ENCODE data around the gene PCGF1. TPM values are rescaled to one million over a fixed set of nuclear protein-coding genes. Genes with fewer than 3 reads are reported as not detected.

Gene PCGF1
- polyA plus RNA-seq, 4 donors = 26.4 to 33.3 (median 28.9) TPM

Other genes with a start within 250 kb of the PCGF1 start
- gene SLC4A5, start 164.3 kb downstream of the PCGF1 start, polyA plus RNA-seq (ENCODE audit: insufficient read length in 4 of 4) = 1 to 10 TPM; 1.8 to 4.6 (median 3.1) TPM
- 100 to 1,000 TPM; 134 to 178 (median 153) TPM for gene DCTN1, start 127.4 kb downstream of the PCGF1 start, polyA plus RNA-seq (ENCODE audit: insufficient read length in 4 of 4)
- gene C2orf81, start 86.1 kb downstream of the PCGF1 start, polyA plus RNA-seq (ENCODE audit: insufficient read length in 4 of 4) = 1 to 10 TPM; 5.6 to 8.7 (median 8.2) TPM
- 10 to 100 TPM; 38.4 to 46.7 (median 40.8) TPM for gene WDR54, start 86.0 kb downstream of the PCGF1 start, polyA plus RNA-seq (ENCODE audit: insufficient read length in 4 of 4)
- gene RTKN, start 65.8 kb downstream of the PCGF1 start, polyA plus RNA-seq (ENCODE audit: insufficient read length in 4 of 4) = 10 to 100 TPM; 53.7 to 94.5 (median 76.7) TPM
- gene INO80B, start 52.6 kb downstream of the PCGF1 start, polyA plus RNA-seq (ENCODE audit: insufficient read length in 4 of 4) = 10 to 100 TPM; 25.2 to 40.9 (median 25.9) TPM
- gene WBP1, start 49.3 kb downstream of the PCGF1 start, polyA plus RNA-seq (ENCODE audit: insufficient read length in 4 of 4) = 100 to 1,000 TPM in 3 of 4 donors, 10 to 100 TPM in 1; 99.5 to 129 (median 123) TPM
- 10 to 100 TPM; 47.2 to 60.8 (median 52.2) TPM for gene MOGS, start 42.3 kb downstream of the PCGF1 start, polyA plus RNA-seq (ENCODE audit: insufficient read length in 4 of 4)
- gene MRPL53, start 35.0 kb downstream of the PCGF1 start, polyA plus RNA-seq (ENCODE audit: insufficient read length in 4 of 4) = 10 to 100 TPM; 40.6 to 86.2 (median 54.7) TPM
- 10 to 100 TPM in 3 of 4 donors, 1 to 10 TPM in 1; 8.5 to 19.7 (median 13.4) TPM for gene CCDC142, start 24.7 kb downstream of the PCGF1 start, polyA plus RNA-seq (ENCODE audit: insufficient read length in 4 of 4)
- gene TTC31, start 24.6 kb downstream of the PCGF1 start, polyA plus RNA-seq (ENCODE audit: insufficient read length in 4 of 4) = 10 to 100 TPM; 24.1 to 43.7 (median 33.2) TPM
- 1 to 10 TPM; 2.2 to 7.0 (median 3.2) TPM for gene LBX2, start 8.1 kb downstream of the PCGF1 start, polyA plus RNA-seq (ENCODE audit: insufficient read length in 4 of 4)
- gene TLX2, start 6.8 kb upstream of the PCGF1 start, polyA plus RNA-seq (ENCODE audit: insufficient read length in 4 of 4) = under 1 TPM in 2 of 4 donors, not detected in 2; 0.13 to 0.14 TPM
- under 1 TPM; 0.32 to 0.63 (median 0.41) TPM for gene DQX1, start 18.5 kb upstream of the PCGF1 start, polyA plus RNA-seq (ENCODE audit: insufficient read length in 4 of 4)
- 100 to 1,000 TPM in 3 of 4 donors, 10 to 100 TPM in 1; 88.8 to 136 (median 106) TPM for gene AUP1, start 22.0 kb upstream of the PCGF1 start, polyA plus RNA-seq (ENCODE audit: insufficient read length in 4 of 4)
- gene HTRA2, start 22.2 kb upstream of the PCGF1 start, polyA plus RNA-seq (ENCODE audit: insufficient read length in 4 of 4) = 10 to 100 TPM; 33.6 to 36.9 (median 35.0) TPM
- 10 to 100 TPM in 3 of 4 donors, 1 to 10 TPM in 1; 9.7 to 12.4 (median 10.7) TPM for gene LOXL3, start 46.2 kb upstream of the PCGF1 start, polyA plus RNA-seq (ENCODE audit: insufficient read length in 4 of 4)
- 10 to 100 TPM in 2 of 4 donors, 1 to 10 TPM in 2; 8.3 to 11.1 (median 10.2) TPM for gene DOK1, start 47.0 kb upstream of the PCGF1 start, polyA plus RNA-seq (ENCODE audit: insufficient read length in 4 of 4)
- 1 to 10 TPM in 2 of 4 donors, under 1 TPM in 2; 0.43 to 1.5 (median 0.98) TPM for gene M1AP, start 140.6 kb upstream of the PCGF1 start, polyA plus RNA-seq (ENCODE audit: insufficient read length in 4 of 4)
- 1 to 10 TPM; 6.6 to 8.5 (median 7.6) TPM for gene SEMA4F, start 146.6 kb upstream of the PCGF1 start, polyA plus RNA-seq (ENCODE audit: insufficient read length in 4 of 4)

Measured in left renal cortex interstitium (tissue), 4 donors.